ENCODE results near the gene CYBA. TPM values are rescaled to one million over a fixed set of nuclear protein-coding genes. Genes with fewer than 3 reads are reported as not detected.

Gene CYBA
- total RNA-seq, 1 donor from 2014 or later: 116 TPM

GRCh38 chr16:88645455-88645854 is 5.4 kb downstream of the CYBA start:
- H3K4me3 Mint-ChIP-seq: no peak overlapping the region

DNA sequence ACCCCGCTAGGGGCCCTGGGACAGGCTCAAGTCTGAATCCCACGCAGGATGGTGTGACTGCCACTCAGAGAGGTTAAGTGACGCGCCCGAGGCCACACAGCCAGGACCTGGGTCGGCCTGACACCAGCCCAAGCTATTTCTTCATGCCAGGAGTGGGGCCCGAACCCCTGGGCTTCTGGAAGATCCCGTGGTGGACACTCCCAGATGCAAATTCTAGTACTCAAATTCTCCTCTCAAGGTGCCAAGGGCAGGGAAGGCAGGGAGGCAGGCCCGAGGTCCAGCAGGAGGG is 7.3 kb downstream of the CYBA start:
- H3K27me3 Mint-ChIP-seq (ENCODE audit: low read depth): peaks cover 18% of the 10 kb centered on the region
- H3K36me3 Mint-ChIP-seq: peaks cover 6% of the 10 kb centered on the region
- no peak overlapping the region for H3K27ac Mint-ChIP-seq
- H3K4me1 Mint-ChIP-seq: no peaks in the 10 kb centered on the region
- H3K9me3 Mint-ChIP-seq: no peaks in the 10 kb centered on the region
- no peak for DNase-seq (ENCODE audit: low spot score in 2 of 2, unreplicated experiment in 2 of 2)
- H3K4me3 Mint-ChIP-seq: no peak overlapping the region
- TF ChIP-seq, protein P1, sequence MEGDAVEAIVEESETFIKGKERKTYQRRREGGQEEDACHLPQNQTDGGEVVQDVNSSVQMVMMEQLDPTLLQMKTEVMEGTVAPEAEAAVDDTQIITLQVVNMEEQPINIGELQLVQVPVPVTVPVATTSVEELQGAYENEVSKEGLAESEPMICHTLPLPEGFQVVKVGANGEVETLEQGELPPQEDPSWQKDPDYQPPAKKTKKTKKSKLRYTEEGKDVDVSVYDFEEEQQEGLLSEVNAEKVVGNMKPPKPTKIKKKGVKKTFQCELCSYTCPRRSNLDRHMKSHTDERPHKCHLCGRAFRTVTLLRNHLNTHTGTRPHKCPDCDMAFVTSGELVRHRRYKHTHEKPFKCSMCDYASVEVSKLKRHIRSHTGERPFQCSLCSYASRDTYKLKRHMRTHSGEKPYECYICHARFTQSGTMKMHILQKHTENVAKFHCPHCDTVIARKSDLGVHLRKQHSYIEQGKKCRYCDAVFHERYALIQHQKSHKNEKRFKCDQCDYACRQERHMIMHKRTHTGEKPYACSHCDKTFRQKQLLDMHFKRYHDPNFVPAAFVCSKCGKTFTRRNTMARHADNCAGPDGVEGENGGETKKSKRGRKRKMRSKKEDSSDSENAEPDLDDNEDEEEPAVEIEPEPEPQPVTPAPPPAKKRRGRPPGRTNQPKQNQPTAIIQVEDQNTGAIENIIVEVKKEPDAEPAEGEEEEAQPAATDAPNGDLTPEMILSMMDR (IDR thresholded peaks at IDR 0.05; ENCODE audit: unreplicated experiment): no peak

More at GRCh38 chr16:88645455-88645854, 5.4 kb downstream of the CYBA start:
- H3K9me3 Mint-ChIP-seq: no peaks in the 10 kb centered on the region
- H3K27ac Mint-ChIP-seq: no peak overlapping the region
- DNase-seq (ENCODE audit: low spot score in 2 of 2, unreplicated experiment in 2 of 2): no peak
- peaks cover 6% of the 10 kb centered on the region for H3K36me3 Mint-ChIP-seq
- H3K27me3 Mint-ChIP-seq (ENCODE audit: low read depth): peaks cover 3% of the 10 kb centered on the region
- H3K4me1 Mint-ChIP-seq: peaks cover 9% of the 10 kb centered on the region
- TF ChIP-seq, protein P1 (IDR thresholded peaks at IDR 0.05; ENCODE audit: unreplicated experiment): no peak

DNA sequence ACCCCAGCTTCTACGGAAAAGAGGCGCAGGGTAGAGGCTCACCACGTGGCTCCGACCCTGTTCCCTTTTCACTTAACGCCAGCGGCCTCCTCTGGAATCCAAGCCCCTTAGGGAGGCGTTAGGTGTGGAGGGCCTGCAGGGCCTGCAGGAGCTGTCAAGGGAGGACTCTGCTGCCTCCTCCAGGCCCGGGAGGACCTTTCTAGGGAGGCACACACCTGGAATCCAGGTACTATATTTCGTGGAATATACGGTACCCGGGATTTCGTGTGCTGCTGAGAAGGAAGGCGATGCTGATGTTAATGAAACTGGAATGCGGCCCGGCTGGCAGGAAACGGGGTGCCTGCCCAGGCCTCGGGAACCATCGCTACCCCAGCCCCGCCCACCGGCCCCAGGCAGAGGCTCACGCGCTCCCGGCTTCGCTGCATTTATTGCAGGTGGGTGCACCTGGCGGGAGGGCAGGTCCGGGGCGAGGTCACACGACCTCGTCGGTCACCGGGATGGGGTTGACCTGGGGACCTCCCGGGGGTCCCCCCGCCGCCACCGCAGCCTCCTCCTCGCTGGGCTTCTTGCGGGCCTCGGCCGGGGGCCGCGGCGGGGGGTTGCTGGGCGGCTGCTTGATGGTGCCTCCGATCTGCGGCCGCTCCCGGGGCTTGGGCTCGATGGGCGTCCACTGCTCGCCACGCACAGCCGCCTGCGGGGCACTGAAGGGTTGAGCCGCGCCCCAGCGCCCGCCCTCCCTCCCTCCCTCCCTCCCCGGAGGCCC is 7.8 kb downstream of the CYBA start:
- TF ChIP-seq, protein P1 (IDR thresholded peaks at IDR 0.05; ENCODE audit: unreplicated experiment): no peak
- no peak for DNase-seq (ENCODE audit: low spot score in 2 of 2, unreplicated experiment in 2 of 2)
- Mint-ChIP-seq H3K4me3 (no peak overlapping the region), H3K36me3 (peaks cover 6% of the 10 kb centered on the region), H3K4me1 (no peaks in the 10 kb centered on the region), H3K27me3 (ENCODE audit: low read depth) (peaks cover 24% of the 10 kb centered on the region), H3K9me3 (no peaks in the 10 kb centered on the region), H3K27ac (no peak overlapping the region)

DNA sequence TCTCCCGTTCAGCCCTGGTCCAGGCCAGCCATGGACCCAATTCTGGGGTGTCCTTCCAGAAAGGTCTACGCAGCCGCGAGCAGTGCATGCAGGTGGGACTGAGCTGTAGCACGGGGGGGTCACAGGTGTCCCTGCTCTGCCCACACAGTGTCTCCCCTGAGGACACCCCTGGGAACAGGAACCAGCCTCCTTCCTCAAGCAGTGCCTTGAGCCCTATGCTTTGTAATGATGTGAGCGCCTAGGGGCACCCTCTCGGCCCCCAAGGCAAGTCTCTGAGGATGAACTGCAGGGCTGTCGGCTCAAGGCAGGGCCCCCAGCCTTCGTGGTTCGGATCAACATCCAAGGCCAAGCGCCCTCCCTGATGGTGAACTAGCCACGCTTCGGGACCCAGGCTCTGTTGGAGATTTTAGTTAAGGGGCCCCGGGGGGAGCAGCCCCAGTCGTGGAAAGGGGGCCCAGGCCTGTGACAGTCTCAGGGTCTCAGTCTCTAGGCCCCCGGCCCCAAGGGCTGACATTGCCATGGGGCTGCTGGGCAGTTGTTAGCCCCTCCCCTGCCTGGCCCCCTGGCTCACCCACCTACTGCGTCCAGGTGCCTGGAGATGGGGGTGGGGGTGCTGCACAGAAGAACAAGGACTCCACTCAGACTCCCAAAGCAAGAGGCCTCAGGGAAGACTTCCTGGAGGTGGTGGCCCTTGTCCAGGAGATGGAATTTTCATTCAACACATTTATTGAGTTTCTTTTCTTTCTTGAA is 10.2 kb downstream of the CYBA start:
- no peak for DNase-seq (ENCODE audit: low spot score in 2 of 2, unreplicated experiment in 2 of 2)
- Mint-ChIP-seq H3K27me3 (ENCODE audit: low read depth) (peaks cover 41% of the 10 kb centered on the region), H3K4me3 (no peak overlapping the region), H3K9me3 (no peaks in the 10 kb centered on the region), H3K36me3 (peaks cover 6% of the 10 kb centered on the region), H3K27ac (no peak overlapping the region), H3K4me1 (no peaks in the 10 kb centered on the region)
- TF ChIP-seq, protein P1 (IDR thresholded peaks at IDR 0.05; ENCODE audit: unreplicated experiment): no peak

GRCh38 chr16:88640039-88640495 is 10.8 kb downstream of the CYBA start:
- peaks cover 4% of the 10 kb centered on the region for H3K36me3 Mint-ChIP-seq
- no peaks in the 10 kb centered on the region for H3K9me3 Mint-ChIP-seq
- peaks cover 3% of the 10 kb centered on the region for H3K4me1 Mint-ChIP-seq
- H3K4me3 Mint-ChIP-seq: no peak overlapping the region
- no peak overlapping the region for H3K27ac Mint-ChIP-seq
- TF ChIP-seq, protein P1 (IDR thresholded peaks at IDR 0.05; ENCODE audit: unreplicated experiment): no peak
- DNase-seq (ENCODE audit: low spot score in 2 of 2, unreplicated experiment in 2 of 2): no peak
- peaks cover 45% of the 10 kb centered on the region for H3K27me3 Mint-ChIP-seq (ENCODE audit: low read depth)
